H1 (cell line): ENCODE data around the gene IL31RA. TPM values are rescaled to one million over a fixed set of nuclear protein-coding genes. Genes with fewer than 3 reads are reported as not detected.

Experiments
- CTCF ChIA-PET: fragments of 300-600 bp; sonication (Branson Sonifier 250); formaldehyde crosslinking; loops from one replicate; lab custom pipeline; 2021; ENCODE audit not compliant: partially characterized antibody; lab: Charles Lee
- POLR2A ChIA-PET: fragments of 300-600 bp; sonication (Branson Sonifier 250); formaldehyde crosslinking; loops from one replicate; lab custom pipeline; 2021; ENCODE audit warnings: inconsistent platforms; ENCODE audit not compliant: partially characterized antibody; lab: Charles Lee
- DNase-seq, 2 experiments: peaks; one replicate each; pipeline versions ENCODE4 v3.0.0 to v3.0.0-alpha.2; 2010 to 2022; ENCODE audit warnings: low spot score in 2 of 2, low read depth in 1 of 2, mixed read lengths in 1 of 2
- FAIRE-seq: peaks from 2 replicates; lab custom pipeline; 2011; peaks lifted over from hg19 to GRCh38; lab: Jason Lieb, UNC
- H2AFZ ChIP-seq: 2 replicates; pipeline ENCODE4 v1.8.1; 2012; ENCODE audit warnings: low read length, inconsistent platforms
- H2AK5ac ChIP-seq: 2 replicates; pipeline ENCODE4 v1.6.1; 2013; ENCODE audit warnings: low read depth, low read length
- H2BK120ac ChIP-seq: replicated peaks from 2 replicates; pipeline ENCODE3; 2013; ENCODE audit warnings: low read depth, low read length, inconsistent platforms
- H2BK12ac ChIP-seq: 2 replicates; pipeline ENCODE4 v1.6.1; 2013; ENCODE audit warnings: low read depth, low read length
- H2BK15ac ChIP-seq: 2 replicates; pipeline ENCODE4 v1.6.1; 2013; ENCODE audit warnings: low read length
- H2BK20ac ChIP-seq: 2 replicates; pipeline ENCODE4 v1.6.1; 2013; ENCODE audit warnings: low read length
- H2BK5ac ChIP-seq: 2 replicates; pipeline ENCODE4 v1.6.1; 2013; ENCODE audit warnings: low read depth, low read length
- H3K14ac ChIP-seq: 2 replicates; pipeline ENCODE4 v1.6.1; 2013; ENCODE audit warnings: inconsistent platforms; ENCODE audit not compliant: insufficient read length
- H3K18ac ChIP-seq: 2 replicates; pipeline ENCODE4 v1.6.1; 2013; ENCODE audit warnings: low read length; ENCODE audit errors: extremely low read depth
- H3K23ac ChIP-seq: 2 replicates; pipeline ENCODE4 v1.6.1; 2013; ENCODE audit warnings: inconsistent platforms; ENCODE audit not compliant: insufficient read length
- H3K23me2 ChIP-seq: 2 replicates; pipeline ENCODE4 v1.6.1; 2013; ENCODE audit warnings: low read depth, low read length
- H3K27ac ChIP-seq: 2 replicates; pipeline ENCODE4 v1.6.1; 2011; ENCODE audit warnings: low read depth, low read length, inconsistent platforms
- H3K27me3 ChIP-seq, 4 experiments: replicated peaks in 1 of 4; 1 replicate in 1 of 4; 2 replicates in 3 of 4; pipeline versions ENCODE4 v1.6.1 to v1.8.1; 2011 to 2013; ENCODE audit warnings: low read length in 3 of 4, mild to moderate bottlenecking in 3 of 4, inconsistent platforms in 2 of 4, mixed read lengths in 2 of 4, moderate library complexity in 1 of 4; ENCODE audit not compliant: control insufficient read depth in 3 of 4, insufficient read depth in 3 of 4; ENCODE audit errors: extremely low read depth in 1 of 4
- H3K36me3 ChIP-seq, 4 experiments: 2 replicates each; pipeline versions ENCODE4 v1.6.1 to v1.8.1; 2011 to 2013; ENCODE audit warnings: mild to moderate bottlenecking in 4 of 4, low read length in 3 of 4, moderate library complexity in 2 of 4, control low read depth in 1 of 4, inconsistent platforms in 1 of 4; ENCODE audit not compliant: insufficient read depth in 4 of 4, control insufficient read depth in 2 of 4
- H3K4ac ChIP-seq: replicated peaks from 2 replicates; pipeline ENCODE3; 2013; ENCODE audit warnings: low read length, low read depth, mixed read lengths, inconsistent platforms; ENCODE audit not compliant: insufficient read length
- H3K4me1 ChIP-seq, 4 experiments: replicated peaks in 1 of 4; 1 replicate in 1 of 4; 2 replicates in 3 of 4; pipeline versions ENCODE4 v1.6.1 to v1.8.1; 2011 to 2013; ENCODE audit warnings: low read length in 3 of 4, inconsistent platforms in 2 of 4, mixed read lengths in 1 of 4; ENCODE audit not compliant: insufficient read depth in 4 of 4, control insufficient read depth in 3 of 4
- H3K4me2 ChIP-seq, 2 experiments: 2 replicates each; pipeline versions ENCODE4 v1.6.1 to v1.8.1; 2011 to 2013; ENCODE audit warnings: low read depth in 2 of 2, low read length in 2 of 2, control low read depth in 1 of 2, inconsistent platforms in 1 of 2, mild to moderate bottlenecking in 1 of 2; ENCODE audit not compliant: insufficient read depth in 1 of 2
- H3K4me3 ChIP-seq, 4 experiments: fragments of 200-600, 300-600 bp in 1 of 4; sonication (generic), shearing (Covaris generic), sonication (Bioruptor Twin) in 1 of 4; 2 replicates each; pipeline versions ENCODE4 v1.5.1 to v1.8.1; 2011 to 2016; ENCODE audit warnings: low read length in 4 of 4, low read depth in 3 of 4, control low read depth in 2 of 4, inconsistent platforms in 2 of 4, mild to moderate bottlenecking in 2 of 4, mixed read lengths in 1 of 4, moderate library complexity in 1 of 4; ENCODE audit not compliant: insufficient read depth in 2 of 4; ENCODE audit errors: extremely low read depth in 1 of 4
- H3K56ac ChIP-seq: replicated peaks from 2 replicates; pipeline ENCODE3; 2013; ENCODE audit warnings: low read depth, mild to moderate bottlenecking, mixed read lengths, low read length, inconsistent platforms; ENCODE audit not compliant: insufficient read length
- H3K79me1 ChIP-seq: 2 replicates; pipeline ENCODE4 v1.6.1; 2013; ENCODE audit warnings: low read depth, low read length, control low read depth
- H3K79me2 ChIP-seq, 2 experiments: 2 replicates each; pipeline versions ENCODE4 v1.6.1 to v1.8.1; 2012 to 2013; ENCODE audit warnings: low read length in 2 of 2, mild to moderate bottlenecking in 2 of 2, inconsistent platforms in 1 of 2; ENCODE audit not compliant: insufficient read depth in 2 of 2, control insufficient read depth in 1 of 2
- H3K9ac ChIP-seq, 4 experiments: replicated peaks in 1 of 4; 1 replicate in 1 of 4; 2 replicates in 3 of 4; pipeline versions ENCODE4 v1.6.1 to v1.8.1; 2011 to 2013; ENCODE audit warnings: low read depth in 3 of 4, low read length in 3 of 4, control low read depth in 2 of 4, mild to moderate bottlenecking in 2 of 4, moderate library complexity in 2 of 4, inconsistent platforms in 1 of 4; ENCODE audit errors: extremely low read depth in 1 of 4
- H3K9me3 ChIP-seq, 2 experiments: 2 replicates each; pipeline versions ENCODE4 v1.6.1 to v1.8.1; 2012 to 2013; ENCODE audit warnings: mild to moderate bottlenecking in 2 of 2, moderate library complexity in 2 of 2, control low read depth in 1 of 2, inconsistent platforms in 1 of 2, low read depth in 1 of 2, low read length in 1 of 2, mixed read lengths in 1 of 2; ENCODE audit not compliant: insufficient read depth in 2 of 2
- H4K20me1 ChIP-seq, 2 experiments: replicated peaks in 1 of 2; 2 replicates each; pipeline versions ENCODE3 to v1.8.1; 2011 to 2013; ENCODE audit warnings: inconsistent platforms in 2 of 2, low read length in 2 of 2, mild to moderate bottlenecking in 1 of 2; ENCODE audit not compliant: insufficient read depth in 2 of 2, control insufficient read depth in 1 of 2
- H4K5ac ChIP-seq: 2 replicates; pipeline ENCODE4 v1.6.1; 2013; ENCODE audit warnings: low read length, low read depth, mixed read lengths, inconsistent platforms; ENCODE audit not compliant: insufficient read length
- H4K8ac ChIP-seq: 2 replicates; pipeline ENCODE4 v1.8.0; 2013; ENCODE audit warnings: mild to moderate bottlenecking, moderate library complexity, low read length, inconsistent platforms; ENCODE audit not compliant: insufficient read depth; ENCODE audit errors: extremely low read depth
- H4K91ac ChIP-seq: replicated peaks from 2 replicates; pipeline ENCODE3; 2013; ENCODE audit warnings: low read length, mixed read lengths, inconsistent platforms; ENCODE audit not compliant: insufficient read length
- ATF3 ChIP-seq: IDR thresholded peaks from 2 replicates; pipeline ENCODE4 v1.6.1; 2011; ENCODE audit warnings: low read depth, mild to moderate bottlenecking, low read length; ENCODE audit not compliant: insufficient read depth
- CBX5 ChIP-seq: fragments of 300-800, 300-1000 bp; sonication (generic); IDR thresholded peaks from 2 replicates; pipeline ENCODE4 v1.7.1; 2016; ENCODE audit warnings: antibody characterized with exemption, low read length, low read depth
- CREB1 ChIP-seq: IDR thresholded peaks from 2 replicates; pipeline ENCODE4 v1.6.1; 2012; ENCODE audit warnings: inconsistent platforms
- GTF2F1 ChIP-seq: IDR thresholded peaks from 2 replicates; pipeline ENCODE4 v1.6.1; 2012; ENCODE audit warnings: low read depth, low read length, improper control_type of control experiment, borderline replicate concordance
- HDAC6 ChIP-seq: IDR thresholded peaks from one replicate; pipeline ENCODE4 v1.7.1; 2012; ENCODE audit warnings: low read depth, mild to moderate bottlenecking, inconsistent platforms, low read length, moderate library complexity
- JUN ChIP-seq: IDR thresholded peaks from 2 replicates; pipeline ENCODE4 v1.6.1; 2011; ENCODE audit warnings: low read depth, mild to moderate bottlenecking, improper control_type of control experiment, low read length
- JUND ChIP-seq: IDR thresholded peaks from 2 replicates; pipeline ENCODE4 v1.6.1; 2011; ENCODE audit warnings: mild to moderate bottlenecking, improper control_type of control experiment, low read length
- KDM1A ChIP-seq: fragments of 200-600, 300-600 bp; sonication (generic); IDR thresholded peaks from 2 replicates; pipeline ENCODE4 v1.7.1; 2016; ENCODE audit warnings: mild to moderate bottlenecking, low read length, borderline replicate concordance
- KDM5A ChIP-seq: fragments of 200-600 bp; IDR thresholded peaks from 2 replicates; pipeline ENCODE4 v1.7.1; 2012; ENCODE audit warnings: mild to moderate bottlenecking, low read length, inconsistent platforms, mixed read lengths
- NRF1 ChIP-seq: IDR thresholded peaks from 2 replicates; pipeline ENCODE4 v1.6.1; 2011; ENCODE audit warnings: mild to moderate bottlenecking, low read depth, low read length, improper control_type of control experiment
- POLR2A ChIP-seq, 2 experiments: IDR thresholded peaks; 1 replicate in 1 of 2; 2 replicates in 1 of 2; pipeline ENCODE4 v1.6.1; 2011; ENCODE audit warnings: low read depth in 2 of 2, low read length in 2 of 2, mild to moderate bottlenecking in 2 of 2; ENCODE audit errors: control extremely low read depth in 1 of 2
- POU5F1 ChIP-seq: IDR thresholded peaks from 2 replicates; pipeline ENCODE4 v1.6.1; 2011; ENCODE audit warnings: low read depth, mild to moderate bottlenecking, low read length, moderate library complexity
- RXRA ChIP-seq: IDR thresholded peaks from 2 replicates; pipeline ENCODE4 v1.6.1; 2011; ENCODE audit warnings: low read depth, mild to moderate bottlenecking, low read length, moderate library complexity; ENCODE audit not compliant: insufficient read depth
- SRF ChIP-seq: IDR thresholded peaks from 2 replicates; pipeline ENCODE4 v1.6.1; 2011; ENCODE audit warnings: mild to moderate bottlenecking, low read depth, low read length, moderate library complexity
- USF2 ChIP-seq: IDR thresholded peaks from 2 replicates; pipeline ENCODE4 v1.6.1; 2011; ENCODE audit warnings: low read length, improper control_type of control experiment
- WGBS, 2 experiments: shearing (Covaris generic) in 1 of 2; methylation state at CpG; one replicate each; pipeline versions ENCODE4 v1.1.6 to v1.1.7; 2013 to 2015; ENCODE audit warnings: low lambda C conversion rate in 2 of 2, mixed read lengths in 2 of 2, inconsistent platforms in 1 of 2, low coverage in 1 of 2, missing lambda C conversion rate in 1 of 2; ENCODE audit not compliant: insufficient replicate concordance in 2 of 2, insufficient coverage in 1 of 2, insufficient read length in 1 of 2; ENCODE audit errors: extremely low coverage in 1 of 2, missing lambda C conversion rate in 1 of 2; 5-methylcytosine and 5-hydroxymethylcytosine counted together
- polyA plus RNA-seq, 7 experiments: library from polyadenylated mRNA; depleted of rRNA in 3 of 7; stranded (reverse) in 5 of 7; unstranded in 2 of 7; fragments of >200 nt in 5 of 7; fragments of 200-250 nt in 2 of 7; gene quantifications; 1 replicate in 5 of 7; 2 replicates in 1 of 7; 4 replicates in 1 of 7; pipeline versions ENCODE4 v1.2.1 to v1.2.3, GENCODE V29; 2011 to 2013; ENCODE audit warnings: missing spikeins in 2 of 7, mixed read lengths in 2 of 7
- total RNA-seq: library from RNA; stranded (reverse); fragmentation: NEBNext Ultra II Directional; extraction: Animal tissue kit (Norgen Biotek cat#: 25700); gene quantifications from 2 replicates; pipeline ENCODE4 v1.2.1, GENCODE V29; 2021

The IL31RA gene
- total and polyA plus RNA-seq, 2 of the 8 experiments (the other 6 are each of a cell fraction or from before 2014, with no cell fraction given) = not detected

GRCh38 chr5:55959208-55959607 is 108.1 kb downstream of the IL31RA start:
- H2BK120ac ChIP-seq = no peak overlapping the region
- no peak overlapping the region for H2BK5ac ChIP-seq
- H3K23ac ChIP-seq = no peak overlapping the region
- H4K5ac ChIP-seq = no peak overlapping the region
- H3K4me3 ChIP-seq = no peak overlapping the region
- H4K20me1 ChIP-seq = no peaks in the 10 kb centered on the region
- H4K8ac ChIP-seq = no peak overlapping the region
- no peak overlapping the region for H2BK15ac ChIP-seq
- no peak overlapping the region for H3K4me2 ChIP-seq
- H3K27me3 ChIP-seq = no peaks in the 10 kb centered on the region
- H3K56ac ChIP-seq = no peak overlapping the region
- no peaks in the 10 kb centered on the region for H3K79me2 ChIP-seq
- H2BK20ac ChIP-seq = no peak overlapping the region
- no peak overlapping the region for H2AK5ac ChIP-seq
- H3K4me1 ChIP-seq = no peaks in the 10 kb centered on the region
- no peak for FAIRE-seq
- no peak overlapping the region for H4K91ac ChIP-seq
- H3K9ac ChIP-seq = no peak overlapping the region
- no peak overlapping the region for H3K14ac ChIP-seq
- DNase-seq = no peak
- H3K9me3 ChIP-seq = no peaks in the 10 kb centered on the region
- no peaks in the 10 kb centered on the region for H3K23me2 ChIP-seq
- H3K18ac ChIP-seq = no peak overlapping the region
- no peak overlapping the region for H2BK12ac ChIP-seq
- 95% methylated on average over 1 of the region's 1 CpG; no CpG with 5 or more reads in 1 of the 2 experiments for WGBS, 2 experiments
- peaks cover 0 to 3% (median 0%) of the 10 kb centered on the region in 4 experiments; a peak in 1 of 8 replicates for H3K36me3 ChIP-seq
- CTCF ChIA-PET = no interaction called here
- no peak overlapping the region for H2AFZ ChIP-seq
- no peak overlapping the region for H3K4ac ChIP-seq
- H3K79me1 ChIP-seq = no peaks in the 10 kb centered on the region
- H3K27ac ChIP-seq = no peak overlapping the region
- POLR2A ChIA-PET = no interaction called here
- no peak for TF ChIP-seq NRF1
- TF ChIP-seq SRF = no peak
- TF ChIP-seq USF2 = no peak
- TF ChIP-seq GTF2F1 = no peak
- no peak for TF ChIP-seq POLR2A (IDR thresholded peaks at IDR 0.05; ENCODE audit: control extremely low read depth in 1 of 2, low read depth in 2 of 2, low read length in 2 of 2)
- no peak for TF ChIP-seq HDAC6
- TF ChIP-seq KDM1A = no peak
- no peak for TF ChIP-seq ATF3
- TF ChIP-seq CREB1 = no peak
- TF ChIP-seq CBX5 = no peak
- TF ChIP-seq JUND = no peak
- TF ChIP-seq RXRA = no peak
- no peak for TF ChIP-seq JUN
- TF ChIP-seq KDM5A = no peak
- TF ChIP-seq POU5F1 = no peak
